Gastrocnemius medialis (tissue), 4 donors: Measurements from ENCODE around the gene ACSF2.
"Not testable (repeated sequence)": the region's sequence is repeated elsewhere in the genome, so short reads cannot be mapped to it uniquely, and the experiment has no call there.

Experiments used
- POLR2A ChIP-seq, 2 donors: fragments of 450-650 bp; IDR thresholded peaks; one replicate each; pipeline ENCODE4 v1.6.1; 2017; ENCODE audit warnings: antibody characterized with exemption in 2 of 2, mild to moderate bottlenecking in 2 of 2, moderate library complexity in 2 of 2
- TF ChIP-seq, protein P1 (sequence below), 5 experiments: fragments of 450-650 bp in 3 of 5; fragments of 200-600 bp in 2 of 5; sonication (generic) in 2 of 5; IDR thresholded peaks in 4 of 5; conservative IDR thresholded peaks in 1 of 5; 1 replicate in 4 of 5; 2 replicates in 1 of 5; pipeline ENCODE4 v1.5.1; 2016 to 2019; ENCODE audit warnings: antibody characterized with exemption in 5 of 5, mild to moderate bottlenecking in 3 of 5, moderate library complexity in 3 of 5

DNA sequence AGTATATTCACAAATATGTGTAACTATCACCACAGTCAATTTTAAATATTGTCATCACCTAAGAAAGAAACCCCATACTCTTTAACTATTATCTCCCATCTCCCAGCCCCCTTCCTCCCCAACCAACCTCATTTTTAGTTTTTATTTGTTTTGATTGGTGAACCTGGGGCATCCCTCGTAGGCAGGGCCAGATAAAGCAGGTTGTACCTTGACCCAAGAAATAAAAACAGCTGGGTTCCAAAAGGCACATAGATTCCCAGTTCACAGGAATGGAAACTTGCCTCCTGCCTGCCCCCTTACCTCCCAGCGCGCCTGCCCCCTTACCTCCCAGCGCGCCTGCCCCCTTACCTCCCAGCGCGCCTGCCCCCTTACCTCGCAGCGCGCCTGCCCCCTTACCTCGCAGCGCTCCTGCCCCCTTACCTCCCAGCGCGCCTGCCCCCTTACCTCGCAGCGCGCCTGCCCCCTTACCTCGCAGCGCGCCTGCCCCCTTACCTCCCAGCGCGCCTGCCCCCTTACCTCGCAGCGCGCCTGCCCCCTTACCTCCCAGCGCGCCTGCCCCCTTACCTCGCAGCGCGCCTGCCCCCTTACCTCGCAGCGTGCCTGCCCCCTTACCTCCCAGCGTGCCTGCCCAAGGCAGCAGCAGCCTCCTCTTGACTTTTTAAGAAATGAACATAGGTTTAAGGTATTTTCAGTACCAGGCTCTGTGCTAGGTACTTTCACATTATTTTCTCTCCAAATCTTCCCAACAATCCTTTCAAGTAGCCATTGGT is 49.9 kb downstream of the ACSF2 start:
- TF ChIP-seq, protein P1, sequence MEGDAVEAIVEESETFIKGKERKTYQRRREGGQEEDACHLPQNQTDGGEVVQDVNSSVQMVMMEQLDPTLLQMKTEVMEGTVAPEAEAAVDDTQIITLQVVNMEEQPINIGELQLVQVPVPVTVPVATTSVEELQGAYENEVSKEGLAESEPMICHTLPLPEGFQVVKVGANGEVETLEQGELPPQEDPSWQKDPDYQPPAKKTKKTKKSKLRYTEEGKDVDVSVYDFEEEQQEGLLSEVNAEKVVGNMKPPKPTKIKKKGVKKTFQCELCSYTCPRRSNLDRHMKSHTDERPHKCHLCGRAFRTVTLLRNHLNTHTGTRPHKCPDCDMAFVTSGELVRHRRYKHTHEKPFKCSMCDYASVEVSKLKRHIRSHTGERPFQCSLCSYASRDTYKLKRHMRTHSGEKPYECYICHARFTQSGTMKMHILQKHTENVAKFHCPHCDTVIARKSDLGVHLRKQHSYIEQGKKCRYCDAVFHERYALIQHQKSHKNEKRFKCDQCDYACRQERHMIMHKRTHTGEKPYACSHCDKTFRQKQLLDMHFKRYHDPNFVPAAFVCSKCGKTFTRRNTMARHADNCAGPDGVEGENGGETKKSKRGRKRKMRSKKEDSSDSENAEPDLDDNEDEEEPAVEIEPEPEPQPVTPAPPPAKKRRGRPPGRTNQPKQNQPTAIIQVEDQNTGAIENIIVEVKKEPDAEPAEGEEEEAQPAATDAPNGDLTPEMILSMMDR (IDR thresholded peaks at IDR 0.05 in 4 of 5, conservative IDR thresholded peaks at IDR 0.05 in 1 of 5): not testable (repeated sequence)
- TF ChIP-seq POLR2A (IDR thresholded peaks at IDR 0.05): not testable (repeated sequence)
